ENCODE measurements around the gene MAT2A. TPM values are rescaled to one million over a fixed set of nuclear protein-coding genes. Genes with fewer than 3 reads are reported as not detected.
A peak's percentile ranks its signal among the peaks of the same experiment; 100 is the strongest.

The MAT2A gene
- 100 to 1,000 TPM in 1 of 2 donors, 10 to 100 TPM in 1; 98.6 to 110 TPM for total RNA-seq
- total RNA-seq, result 172 to 178 reads per million in 2 donors

DNA sequence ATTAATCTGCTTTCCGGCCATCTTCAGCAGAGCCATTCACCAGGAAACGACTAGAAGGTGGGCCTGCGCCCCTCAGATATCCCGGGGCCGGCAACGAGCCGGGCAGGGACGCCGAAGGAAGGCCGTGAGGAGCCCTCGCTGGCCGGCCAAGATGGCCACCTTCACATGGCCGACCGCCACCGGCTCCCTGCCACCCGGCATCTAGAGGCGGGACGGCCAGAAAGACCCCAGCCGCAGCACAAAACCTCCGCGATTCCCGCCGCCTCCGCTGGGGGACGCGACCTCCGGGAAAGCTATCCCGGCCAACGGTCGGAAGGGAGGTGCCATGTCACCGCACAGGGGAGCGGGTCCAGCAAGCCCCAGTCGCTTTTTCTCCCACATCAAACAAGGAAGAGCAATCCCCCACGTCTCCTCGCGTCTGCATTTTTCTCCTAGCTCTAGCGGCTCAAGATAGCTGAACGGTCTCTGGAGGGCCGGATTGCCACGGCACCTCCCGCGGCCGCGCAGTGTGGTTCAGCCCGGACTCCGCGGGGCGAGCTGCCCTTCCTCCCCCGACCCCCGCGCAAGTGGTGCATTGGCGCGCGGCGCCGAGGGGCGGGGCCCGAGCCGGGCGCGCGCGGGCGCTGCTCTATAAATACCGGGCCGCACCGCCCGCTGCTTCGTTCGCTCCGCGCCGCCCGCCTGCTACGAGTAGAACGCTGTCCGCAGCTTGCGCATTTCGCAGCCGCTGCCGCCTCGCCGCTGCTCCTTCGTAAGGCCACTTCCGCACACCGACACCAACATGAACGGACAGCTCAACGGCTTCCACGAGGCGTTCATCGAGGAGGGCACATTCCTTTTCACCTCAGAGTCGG is at the start of gene MAT2A:
TSS of gene MAT2A (plus strand) at position 662 of the 854 bp plus-strand sequence. CDS start at position 782, 120 bp downstream.
- peak within 1 kb of the TSS; percentile 94 for H3K4me3 Mint-ChIP-seq
- H3K27ac Mint-ChIP-seq, result peak within 1 kb of the TSS; percentile 94
- peaks cover 3% of the 10 kb centered on the region for H3K36me3 Mint-ChIP-seq (ENCODE audit: low read depth)
- H3K4me1 Mint-ChIP-seq, result peaks cover 40% of the 10 kb centered on the region
- no peaks in the 10 kb centered on the region for H3K9me3 ChIP-seq (ENCODE audit: control insufficient read depth, low read length, poor library complexity, severe bottlenecking)
- no peaks in the 10 kb centered on the region for H3K27me3 Mint-ChIP-seq
- DNase-seq (peak; percentile 79 to 82 (median 81)), ATAC-seq (peak; percentile 78)

DNA sequence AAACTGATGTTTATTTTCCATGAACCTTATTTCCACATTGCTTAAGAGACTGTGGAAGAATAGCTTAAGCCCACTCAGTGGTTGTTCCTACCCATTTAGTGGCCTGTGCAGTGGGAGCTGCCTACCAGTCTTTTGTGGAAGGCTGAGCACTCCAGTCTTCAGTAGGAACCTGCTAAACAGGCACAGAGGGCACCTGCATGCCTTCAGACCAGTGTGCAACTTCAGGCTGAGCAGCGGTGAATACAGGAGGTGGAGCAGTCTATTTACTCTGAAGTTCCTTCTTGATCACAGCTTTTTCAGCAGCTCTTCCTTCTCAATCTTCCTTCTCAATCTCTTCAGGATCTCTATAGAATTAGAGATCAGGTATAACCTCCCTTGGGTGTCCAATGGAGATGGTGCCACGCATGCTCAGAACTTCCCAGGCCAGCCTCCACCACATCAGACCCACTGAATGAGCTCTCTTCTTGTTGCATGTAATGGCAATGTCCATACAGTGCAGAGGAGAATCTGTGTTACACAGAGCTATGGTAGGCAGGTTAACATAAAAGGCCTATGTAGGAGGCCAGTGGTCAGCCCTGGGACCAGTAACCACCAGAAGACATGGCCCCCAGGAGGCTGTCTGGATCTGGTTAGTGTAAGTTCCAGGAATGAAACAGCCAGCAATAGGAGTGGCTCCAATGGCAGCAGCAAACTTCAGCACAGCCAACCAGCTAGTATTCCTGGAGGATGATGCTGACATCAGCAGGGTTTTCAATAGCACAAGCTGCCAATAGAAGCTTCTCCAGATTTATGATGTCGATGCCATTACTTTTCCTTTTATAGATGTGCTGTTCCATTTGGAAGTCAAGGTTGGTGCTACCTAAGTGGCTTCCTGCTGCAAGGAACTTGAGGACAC is 47.9 kb upstream of the MAT2A start:
- no peak overlapping the region for H3K27ac Mint-ChIP-seq
- H3K4me1 Mint-ChIP-seq, result no peaks in the 10 kb centered on the region
- H3K27me3 Mint-ChIP-seq, result no peaks in the 10 kb centered on the region
- ATAC-seq (no peak), DNase-seq (no peak)
- no peaks in the 10 kb centered on the region for H3K9me3 ChIP-seq (ENCODE audit: control insufficient read depth, low read length, poor library complexity, severe bottlenecking)
- no peak overlapping the region for H3K4me3 Mint-ChIP-seq
- H3K36me3 Mint-ChIP-seq (ENCODE audit: low read depth), result no peaks in the 10 kb centered on the region

DNA sequence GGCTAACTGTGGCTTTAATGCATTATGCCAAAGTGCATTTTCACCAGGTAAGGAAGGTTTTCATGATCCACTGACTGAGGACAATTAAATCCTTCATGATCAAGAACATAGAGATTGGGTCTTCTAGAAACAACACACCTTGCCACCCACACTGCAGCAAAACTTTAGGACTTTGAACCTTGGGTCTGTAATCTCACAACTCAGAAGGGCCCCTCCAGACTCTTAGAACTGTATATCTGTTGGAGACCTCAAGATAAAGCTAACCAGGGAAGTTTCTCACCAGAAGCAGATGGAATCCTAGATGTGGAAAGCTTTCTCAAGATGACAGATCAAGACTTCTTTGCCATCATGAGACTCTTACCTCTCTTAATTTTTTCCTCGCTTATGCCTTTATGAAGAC is 42.5 kb upstream of the MAT2A start:
- ATAC-seq, result no peak
- no peaks in the 10 kb centered on the region for H3K9me3 ChIP-seq (ENCODE audit: control insufficient read depth, low read length, poor library complexity, severe bottlenecking)
- no peaks in the 10 kb centered on the region for H3K4me1 Mint-ChIP-seq
- H3K27ac Mint-ChIP-seq, result no peak overlapping the region
- H3K36me3 Mint-ChIP-seq (ENCODE audit: low read depth), result no peaks in the 10 kb centered on the region
- H3K27me3 Mint-ChIP-seq, result no peaks in the 10 kb centered on the region
- DNase-seq, result no peak
- no peak overlapping the region for H3K4me3 Mint-ChIP-seq

DNA sequence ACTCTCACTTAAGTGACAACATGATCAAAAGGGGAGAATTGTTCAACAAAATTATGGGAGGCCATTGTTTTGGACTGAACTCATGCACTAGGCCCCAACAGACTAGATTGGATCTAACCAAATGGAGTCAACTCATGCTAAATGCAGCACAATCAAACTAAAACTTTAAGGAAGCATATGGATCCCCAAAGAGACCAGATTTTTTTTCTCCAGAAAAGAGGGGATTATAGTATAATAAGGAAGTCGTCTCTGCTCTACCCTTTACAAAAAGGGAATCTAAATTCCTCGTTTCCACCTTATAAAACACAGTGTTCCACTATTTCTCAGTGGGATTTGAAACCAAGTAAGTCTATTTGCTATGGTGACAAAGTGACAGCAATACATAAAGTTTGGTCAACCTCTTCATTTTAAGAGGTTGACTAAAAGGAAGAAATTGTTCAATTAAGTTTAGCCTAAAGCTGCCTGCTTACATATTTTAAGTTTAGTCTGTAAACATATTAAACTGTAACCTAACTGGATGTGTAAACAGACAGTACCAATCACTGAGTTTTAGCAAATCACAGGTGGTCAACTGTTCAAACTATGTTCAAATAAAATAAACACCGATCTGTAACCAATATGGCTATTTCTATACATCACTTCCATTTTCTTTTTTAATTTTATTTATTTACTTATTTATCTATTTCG is 40.9 kb upstream of the MAT2A start:
- no peaks in the 10 kb centered on the region for H3K9me3 ChIP-seq (ENCODE audit: control insufficient read depth, low read length, poor library complexity, severe bottlenecking)
- H3K36me3 Mint-ChIP-seq (ENCODE audit: low read depth), result no peaks in the 10 kb centered on the region
- no peaks in the 10 kb centered on the region for H3K4me1 Mint-ChIP-seq
- no peak overlapping the region for H3K4me3 Mint-ChIP-seq
- H3K27ac Mint-ChIP-seq, result no peak overlapping the region
- no peak for DNase-seq
- ATAC-seq, result no peak
- no peaks in the 10 kb centered on the region for H3K27me3 Mint-ChIP-seq

DNA sequence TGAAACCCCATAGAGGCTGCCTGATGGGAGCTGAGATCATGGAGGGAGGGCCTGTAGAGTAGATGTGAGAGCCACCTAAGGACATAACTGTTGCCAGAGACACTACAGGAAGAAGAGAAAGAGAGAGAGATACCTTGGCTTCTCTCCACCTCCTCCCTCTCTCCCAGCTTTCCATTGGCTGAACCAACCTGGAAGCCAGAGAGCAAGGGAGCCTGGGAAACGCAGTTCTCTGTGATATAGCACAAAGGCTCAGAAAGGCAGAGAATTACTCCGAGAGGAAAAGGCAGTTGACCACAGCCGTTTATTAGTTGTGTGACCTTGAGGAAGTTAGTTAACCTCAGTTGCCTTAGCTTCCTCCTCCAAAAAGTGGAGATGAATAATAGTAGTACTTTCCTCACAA is 37.7 kb upstream of the MAT2A start:
- Mint-ChIP-seq H3K27me3 (no peaks in the 10 kb centered on the region), H3K4me1 (no peaks in the 10 kb centered on the region), H3K27ac (no peak overlapping the region), H3K36me3 (ENCODE audit: low read depth) (no peaks in the 10 kb centered on the region), H3K4me3 (no peak overlapping the region)
- ATAC-seq (no peak), DNase-seq (no peak)
- H3K9me3 ChIP-seq (ENCODE audit: control insufficient read depth, low read length, poor library complexity, severe bottlenecking), result no peaks in the 10 kb centered on the region

DNA sequence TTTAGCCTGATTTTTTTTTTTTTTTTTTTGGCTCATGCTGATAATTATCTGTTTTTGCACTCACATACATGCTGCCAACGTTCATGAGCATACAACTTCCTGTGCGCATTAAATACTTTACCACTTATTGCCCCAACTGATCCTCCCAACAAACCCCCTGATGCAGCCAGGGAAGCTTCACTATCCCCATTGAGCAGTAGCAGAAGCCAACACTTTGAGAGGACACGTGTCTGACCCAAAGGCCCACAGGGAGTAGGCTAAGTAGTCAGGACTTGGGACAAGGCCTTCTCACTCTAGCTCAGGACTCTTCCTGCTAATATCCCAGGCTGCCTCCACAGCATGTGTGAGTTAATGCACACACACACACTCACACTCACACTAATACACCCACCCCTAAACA is 36.2 kb upstream of the MAT2A start:
- no peaks in the 10 kb centered on the region for H3K4me1 Mint-ChIP-seq

DNA sequence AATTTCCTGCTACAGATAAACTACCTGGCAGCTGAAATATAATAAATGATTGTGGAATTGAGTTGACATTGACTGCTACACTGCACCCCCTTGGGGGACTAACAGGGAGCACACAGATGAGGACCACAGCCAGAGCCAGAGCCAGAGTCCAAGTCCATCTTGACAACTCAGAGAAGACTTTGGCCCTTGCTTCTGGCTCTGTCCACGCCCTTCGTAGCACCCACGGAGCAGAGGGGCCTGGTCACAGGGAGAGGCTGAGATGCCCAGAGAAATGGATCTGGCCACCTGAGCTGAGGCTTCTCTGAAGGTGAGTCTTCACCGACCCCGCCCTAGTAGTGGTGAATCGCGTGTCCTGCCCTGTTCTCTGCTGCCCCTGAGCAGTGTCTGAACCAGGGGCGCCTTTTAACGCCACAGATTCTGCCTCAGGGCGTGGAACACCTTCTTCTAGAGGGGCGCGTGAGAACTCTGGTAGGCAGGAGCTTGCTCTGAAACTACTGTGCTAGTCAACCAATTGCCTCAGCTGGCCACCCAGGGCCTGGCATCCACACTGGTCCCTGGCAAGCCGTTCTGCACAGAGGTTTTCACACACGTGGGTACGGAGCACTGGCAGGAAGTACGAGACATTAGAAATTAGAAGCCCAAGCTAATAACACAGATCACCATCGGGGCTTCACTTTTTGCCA is 35.7 kb upstream of the MAT2A start:
- DNase-seq (no peak), ATAC-seq (no peak)
- H3K9me3 ChIP-seq (ENCODE audit: control insufficient read depth, low read length, poor library complexity, severe bottlenecking), result no peaks in the 10 kb centered on the region
- no peak overlapping the region for H3K27ac Mint-ChIP-seq
- H3K27me3 Mint-ChIP-seq, result no peaks in the 10 kb centered on the region
- no peaks in the 10 kb centered on the region for H3K36me3 Mint-ChIP-seq (ENCODE audit: low read depth)
- H3K4me1 Mint-ChIP-seq, result no peaks in the 10 kb centered on the region
- no peak overlapping the region for H3K4me3 Mint-ChIP-seq

More for the DNA sequence above, 36.2 kb upstream of the MAT2A start:
- H3K27me3 Mint-ChIP-seq, result no peaks in the 10 kb centered on the region
- H3K9me3 ChIP-seq (ENCODE audit: control insufficient read depth, low read length, poor library complexity, severe bottlenecking), result no peaks in the 10 kb centered on the region
- H3K4me3 Mint-ChIP-seq, result no peak overlapping the region
- no peaks in the 10 kb centered on the region for H3K36me3 Mint-ChIP-seq (ENCODE audit: low read depth)
- H3K27ac Mint-ChIP-seq, result no peak overlapping the region
- no peak for ATAC-seq
- no peak for DNase-seq

DNA sequence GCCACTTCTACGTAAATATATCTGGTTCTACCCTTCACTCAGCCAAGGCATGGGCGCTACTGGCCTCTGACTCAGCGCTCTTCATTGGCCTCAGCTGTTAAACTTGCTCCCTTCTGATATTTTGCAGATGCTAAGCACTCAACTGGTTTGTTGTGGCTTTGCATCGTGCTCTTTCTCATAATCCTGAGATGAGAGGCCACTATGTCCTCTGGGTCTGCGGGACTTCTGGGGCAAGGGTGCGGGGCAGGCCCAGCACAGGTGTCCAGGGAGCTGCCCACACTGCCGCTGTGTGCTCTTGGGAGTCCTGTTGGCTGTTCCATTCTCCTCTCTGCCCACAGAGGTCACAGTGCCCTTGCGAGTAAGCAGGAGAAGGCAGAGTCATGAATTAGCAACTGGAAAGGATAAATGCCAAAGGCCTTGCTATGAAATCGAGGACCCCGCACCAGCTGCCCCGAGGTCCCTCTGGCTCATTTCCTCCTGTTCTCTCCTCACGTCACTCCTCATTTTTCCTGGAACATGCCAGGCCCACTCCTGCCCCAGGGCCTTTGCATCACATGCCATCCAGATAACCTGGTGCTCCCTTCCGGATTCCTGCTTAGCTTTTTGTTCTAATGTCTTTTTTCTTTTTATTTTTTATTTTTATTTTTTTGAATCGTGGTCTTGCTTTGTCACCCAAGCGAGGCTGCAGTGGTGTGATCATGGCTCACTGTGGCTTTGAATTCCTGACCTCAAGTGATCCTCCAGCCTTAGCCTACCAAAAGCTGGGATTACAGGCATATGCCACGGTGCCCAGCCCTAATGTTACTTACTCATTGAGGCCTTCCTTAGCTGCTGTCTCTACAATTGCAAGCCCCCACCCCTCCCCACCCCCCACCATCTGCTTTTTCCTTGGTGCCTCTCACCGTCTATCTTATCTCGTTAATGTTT is 34.9 kb upstream of the MAT2A start:
- Mint-ChIP-seq H3K36me3 (ENCODE audit: low read depth) (no peaks in the 10 kb centered on the region), H3K4me3 (no peak overlapping the region), H3K27me3 (no peaks in the 10 kb centered on the region), H3K27ac (no peak overlapping the region), H3K4me1 (no peaks in the 10 kb centered on the region)
- no peaks in the 10 kb centered on the region for H3K9me3 ChIP-seq (ENCODE audit: control insufficient read depth, low read length, poor library complexity, severe bottlenecking)
- DNase-seq, result no peak
- no peak for ATAC-seq

DNA sequence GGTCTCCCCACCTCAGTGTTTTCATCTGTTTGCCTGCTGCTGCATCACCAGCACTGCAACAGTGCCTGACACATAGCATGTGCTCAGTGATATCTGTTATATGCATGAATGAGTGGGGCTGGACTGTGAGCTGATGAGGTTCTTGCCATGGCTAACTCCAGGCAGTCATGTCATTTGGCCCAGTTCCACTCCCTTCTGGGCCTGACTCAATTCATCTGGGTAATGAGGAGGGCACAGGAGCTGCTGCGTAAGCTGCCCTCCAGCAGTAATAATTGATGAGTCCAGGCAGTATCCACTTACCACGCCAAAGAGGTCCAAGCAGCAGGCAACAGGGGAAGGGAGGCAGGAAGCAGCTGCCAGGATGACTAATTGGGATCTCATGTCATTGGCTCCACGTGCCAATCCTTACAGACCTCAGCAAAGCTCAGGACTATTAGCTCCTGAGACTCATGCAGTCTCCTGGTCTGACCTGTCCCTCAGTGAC is 34.1 kb upstream of the MAT2A start:
- H3K27ac Mint-ChIP-seq, result no peak overlapping the region
- no peak overlapping the region for H3K4me3 Mint-ChIP-seq
- ATAC-seq, result no peak
- no peak for DNase-seq
- H3K9me3 ChIP-seq (ENCODE audit: control insufficient read depth, low read length, poor library complexity, severe bottlenecking), result no peaks in the 10 kb centered on the region
- H3K4me1 Mint-ChIP-seq, result peaks cover 1% of the 10 kb centered on the region
- peaks cover 1% of the 10 kb centered on the region for H3K36me3 Mint-ChIP-seq (ENCODE audit: low read depth)
- no peaks in the 10 kb centered on the region for H3K27me3 Mint-ChIP-seq

DNA sequence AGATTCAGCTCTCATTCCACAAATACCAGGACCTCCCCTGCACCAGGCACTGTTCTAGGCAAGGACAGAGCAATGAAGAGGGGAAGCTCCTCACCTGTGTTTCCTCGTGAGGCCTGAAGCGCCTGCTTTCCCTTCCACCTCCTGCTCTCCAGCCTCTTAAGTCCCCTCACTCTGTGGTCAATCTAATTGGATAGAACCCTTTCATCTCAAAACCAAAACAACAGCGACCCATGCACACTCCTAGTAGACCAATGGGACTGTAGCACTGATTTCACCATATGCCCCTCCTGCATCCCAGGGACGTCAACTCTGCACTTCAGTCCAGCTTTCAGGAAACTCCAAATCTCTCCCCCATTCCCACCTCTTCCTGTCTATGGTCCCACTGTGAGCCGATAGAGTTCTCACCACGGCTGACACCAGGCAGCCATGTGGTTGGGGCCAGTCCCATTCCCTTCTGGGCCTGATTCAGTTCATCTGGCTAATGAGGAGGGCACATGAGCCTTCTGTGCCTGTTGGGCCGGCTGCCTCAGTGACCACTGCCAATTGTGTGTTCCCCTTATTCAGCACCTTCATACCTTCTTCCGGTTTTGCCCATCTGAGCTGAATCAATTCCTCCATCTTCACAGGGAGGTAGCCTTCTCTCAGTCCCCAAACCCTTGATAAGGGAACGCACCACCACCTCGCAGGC is 33.3 kb upstream of the MAT2A start:
- H3K36me3 Mint-ChIP-seq (ENCODE audit: low read depth), result peaks cover 2% of the 10 kb centered on the region
- H3K27ac Mint-ChIP-seq, result peak overlapping the region; percentile 24
- H3K4me3 Mint-ChIP-seq, result no peak overlapping the region
- H3K9me3 ChIP-seq (ENCODE audit: control insufficient read depth, low read length, poor library complexity, severe bottlenecking), result no peaks in the 10 kb centered on the region
- no peak for DNase-seq
- peaks cover 2% of the 10 kb centered on the region for H3K4me1 Mint-ChIP-seq
- H3K27me3 Mint-ChIP-seq, result no peaks in the 10 kb centered on the region
- ATAC-seq, result no peak

DNA sequence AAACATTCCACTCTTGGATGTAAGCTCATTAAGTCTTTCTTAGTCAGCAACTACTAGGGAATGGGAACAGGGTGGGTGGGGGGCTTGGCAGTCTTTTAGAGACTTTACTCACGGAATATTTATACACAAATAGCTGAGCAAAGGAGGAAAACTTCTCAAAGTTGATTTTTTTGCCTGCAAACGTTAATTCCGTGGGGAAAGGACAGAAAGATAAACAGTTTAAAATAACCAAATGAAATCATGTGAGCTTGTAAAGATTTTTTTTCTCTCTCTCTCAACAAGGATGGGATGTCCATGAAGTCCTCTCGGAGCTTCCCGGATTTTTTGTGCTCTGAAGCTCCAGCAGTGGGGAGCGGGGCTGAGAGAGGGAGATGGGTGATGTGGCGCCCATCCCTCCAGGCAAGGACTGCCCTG is 32.2 kb upstream of the MAT2A start:
- peaks cover 2% of the 10 kb centered on the region for H3K36me3 Mint-ChIP-seq (ENCODE audit: low read depth)

More for the DNA sequence above, 32.2 kb upstream of the MAT2A start:
- no peak for ATAC-seq
- H3K9me3 ChIP-seq (ENCODE audit: control insufficient read depth, low read length, poor library complexity, severe bottlenecking), result no peaks in the 10 kb centered on the region
- H3K27ac Mint-ChIP-seq, result no peak overlapping the region
- peaks cover 2% of the 10 kb centered on the region for H3K4me1 Mint-ChIP-seq
- H3K4me3 Mint-ChIP-seq, result no peak overlapping the region
- DNase-seq, result no peak
- H3K27me3 Mint-ChIP-seq, result no peaks in the 10 kb centered on the region
